Neural cell (in vitro differentiated cells): ENCODE results near the gene SPATA13. TPM values are rescaled to one million over a fixed set of nuclear protein-coding genes. Genes with fewer than 3 reads are reported as not detected.

Experiments used
- H2AFZ ChIP-seq: fragments of 200-600, 300-800 bp; sonication (generic), shearing (Covaris generic); 2 replicates; pipeline ENCODE4 v1.6.0; 2014; ENCODE audit warnings: low read depth, mild to moderate bottlenecking, antibody characterized with exemption, low read length, moderate library complexity
- H3F3A ChIP-seq: fragments of 200-600 bp; shearing (Covaris generic); 2 replicates; pipeline ENCODE4 v1.6.1; 2016; ENCODE audit warnings: mild to moderate bottlenecking, moderate library complexity, mixed read lengths, antibody characterized with exemption, low read length; ENCODE audit not compliant: insufficient read depth, poor library complexity, severe bottlenecking
- H3K27ac ChIP-seq: fragments of 200-600, 300-800 bp; sonication (generic), shearing (Covaris generic); 2 replicates; pipeline ENCODE4 v1.5.1; 2014; ENCODE audit warnings: mild to moderate bottlenecking, low read length, moderate library complexity
- H3K27me3 ChIP-seq: fragments of 300-800, 200-600 bp; sonication (generic), shearing (Covaris generic); 2 replicates; pipeline ENCODE4 v1.6.0; 2014; ENCODE audit warnings: mild to moderate bottlenecking, low read depth, low read length, moderate library complexity; ENCODE audit not compliant: insufficient read depth
- H3K36me3 ChIP-seq: fragments of 300-800, 200-600 bp; sonication (generic), shearing (Covaris generic); 2 replicates; pipeline ENCODE4 v1.5.1; 2014; ENCODE audit warnings: mild to moderate bottlenecking, antibody characterized with exemption, low read length, moderate library complexity; ENCODE audit not compliant: insufficient read depth
- H3K4me2 ChIP-seq: fragments of 300-800, 200-600 bp; sonication (generic), shearing (Covaris generic); 2 replicates; pipeline ENCODE4 v1.6.0; 2014; ENCODE audit warnings: mild to moderate bottlenecking, low read length
- H3K4me3 ChIP-seq: fragments of 300-800, 200-600 bp; sonication (generic), shearing (Covaris generic); 2 replicates; pipeline ENCODE4 v1.5.1; 2014; ENCODE audit warnings: mild to moderate bottlenecking, low read length, moderate library complexity
- H3K79me2 ChIP-seq: fragments of 200-600 bp; shearing (Covaris generic); replicated peaks from 2 replicates; pipeline ENCODE4 v1.6.0; 2014; ENCODE audit warnings: mild to moderate bottlenecking, low read length, moderate library complexity; ENCODE audit not compliant: insufficient read depth
- H3K9ac ChIP-seq: fragments of 300-800, 200-600 bp; sonication (generic), shearing (Covaris generic); 2 replicates; pipeline ENCODE4 v1.6.1; 2016; ENCODE audit warnings: mild to moderate bottlenecking, low read length, mixed read lengths
- H3K9me2 ChIP-seq: fragments of 200-600 bp; shearing (Covaris generic); 2 replicates; pipeline ENCODE4 v1.6.1; 2016; ENCODE audit warnings: mild to moderate bottlenecking, low read length, mixed read lengths; ENCODE audit not compliant: insufficient read depth
- H3K9me3 ChIP-seq: fragments of 200-600, 300-800 bp; sonication (generic), shearing (Covaris generic); 2 replicates; pipeline ENCODE4 v1.6.1; 2016; ENCODE audit warnings: mild to moderate bottlenecking, mixed run types, low read length, moderate library complexity, mixed read lengths
- H4K20me1 ChIP-seq: fragments of 200-600 bp; shearing (Covaris generic); 2 replicates; pipeline ENCODE4 v1.6.1; 2016; ENCODE audit warnings: mild to moderate bottlenecking, mixed run types; ENCODE audit not compliant: insufficient read depth
- EP300 ChIP-seq: fragments of 450-650 bp; conservative IDR thresholded peaks from 2 replicates; pipeline ENCODE4 v1.6.1; 2014; ENCODE audit warnings: antibody characterized with exemption, mild to moderate bottlenecking, moderate library complexity; ENCODE audit not compliant: poor library complexity, severe bottlenecking
- EZH2 ChIP-seq: fragments of 200-600, 300-800 bp; shearing (Covaris generic), sonication (generic); IDR thresholded peaks from 2 replicates; pipeline ENCODE4 v1.6.1; 2014; ENCODE audit warnings: antibody characterized with exemption, low read length, borderline replicate concordance, mild to moderate bottlenecking; ENCODE audit not compliant: insufficient read depth, poor library complexity, severe bottlenecking
- MXI1 ChIP-seq: fragments of 450-650 bp; conservative IDR thresholded peaks from 2 replicates; pipeline ENCODE4 v1.6.1; 2014; ENCODE audit warnings: antibody characterized with exemption, mild to moderate bottlenecking; ENCODE audit not compliant: poor library complexity, severe bottlenecking
- POLR2AphosphoS5 ChIP-seq: IDR thresholded peaks from 2 replicates; pipeline ENCODE4 v1.6.1; 2012
- RAD21 ChIP-seq: fragments of 450-650 bp; conservative IDR thresholded peaks from 2 replicates; pipeline ENCODE4 v1.6.1; 2014; ENCODE audit warnings: antibody characterized with exemption, mild to moderate bottlenecking, moderate library complexity
- SMC3 ChIP-seq: fragments of 450-650 bp; conservative IDR thresholded peaks from 2 replicates; pipeline ENCODE4 v1.6.1; 2014; ENCODE audit warnings: antibody characterized with exemption, mild to moderate bottlenecking, moderate library complexity; ENCODE audit not compliant: poor library complexity
- TAF1 ChIP-seq: IDR thresholded peaks from 2 replicates; pipeline ENCODE4 v1.6.1; 2012; ENCODE audit warnings: low read depth
- polyA plus RNA-seq: library from polyadenylated mRNA; depleted of rRNA; stranded (reverse); fragments of >200 nt; gene quantifications from 2 replicates; pipeline ENCODE4 v1.2.3, GENCODE V29; 2014
- TF ChIP-seq, protein P1 (sequence below): IDR thresholded peaks from 2 replicates; pipeline ENCODE4 v1.6.1; 2012; ENCODE audit warnings: borderline replicate concordance
- TF ChIP-seq, protein P2 (sequence below): fragments of 450-650 bp; IDR thresholded peaks from 2 replicates; pipeline ENCODE4 v1.5.1; 2014; ENCODE audit warnings: antibody characterized with exemption, mild to moderate bottlenecking, moderate library complexity; ENCODE audit not compliant: poor library complexity, severe bottlenecking

The SPATA13 gene
- polyA plus RNA-seq, 1 donor from 2014 or later: 15.5 TPM

DNA sequence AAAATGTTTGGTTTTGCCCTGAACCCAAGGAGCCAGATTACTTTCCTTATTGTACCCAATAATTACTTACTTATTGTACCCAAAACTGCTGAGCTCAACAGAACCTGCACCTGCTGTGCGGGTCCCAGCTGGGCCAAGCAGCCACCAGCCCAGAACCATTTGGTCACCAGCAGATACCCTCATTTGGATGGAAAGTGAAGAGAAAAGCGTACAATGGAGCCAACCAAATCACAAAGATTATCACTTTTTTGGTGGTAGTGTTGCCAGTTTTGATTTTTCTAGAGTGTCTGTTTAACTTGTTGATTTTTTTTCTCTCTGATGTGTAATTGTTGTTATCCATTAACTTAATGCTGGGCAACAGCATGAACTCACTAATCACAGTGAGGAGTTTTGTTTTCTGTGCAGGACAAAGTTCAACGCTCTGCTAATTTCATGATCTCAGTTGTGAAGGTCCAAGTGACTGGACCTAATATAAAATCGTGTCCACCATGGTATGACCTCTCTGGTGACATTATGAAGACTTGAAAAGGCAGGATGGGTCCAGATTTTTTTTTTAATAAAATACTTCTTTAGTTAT, 23.8 kb downstream of the SPATA13 start:
- H3K27ac ChIP-seq: no peak overlapping the region
- H2AFZ ChIP-seq: no peak overlapping the region
- no peaks in the 10 kb centered on the region for H4K20me1 ChIP-seq

DNA sequence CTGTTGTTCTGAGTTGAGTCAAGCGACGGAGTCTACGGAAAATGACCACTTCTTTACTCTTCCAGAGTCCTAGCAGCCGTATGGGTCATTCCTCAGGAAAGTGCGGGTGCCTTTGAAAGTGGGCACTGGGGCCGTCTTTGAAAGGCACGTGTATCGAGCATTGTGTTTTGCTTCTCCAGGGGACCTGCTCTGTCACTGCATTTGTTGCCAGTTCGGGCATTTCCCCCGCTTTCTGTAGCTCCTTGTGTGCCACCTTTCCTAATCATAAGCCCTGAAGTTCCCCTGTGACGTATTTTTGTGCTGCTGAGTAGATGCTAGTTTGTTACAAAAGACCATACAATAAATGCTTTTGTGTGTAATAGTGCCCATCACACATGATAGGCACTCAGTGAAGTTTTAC, 24.4 kb downstream of the SPATA13 start:
- no peaks in the 10 kb centered on the region for H3K36me3 ChIP-seq
- no peak overlapping the region for H3K4me3 ChIP-seq
- H3K27me3 ChIP-seq: no peaks in the 10 kb centered on the region
- H2AFZ ChIP-seq: no peak overlapping the region
- H3K9me2 ChIP-seq: no peaks in the 10 kb centered on the region
- no peak for TF ChIP-seq MXI1
- TF ChIP-seq, protein P1, sequence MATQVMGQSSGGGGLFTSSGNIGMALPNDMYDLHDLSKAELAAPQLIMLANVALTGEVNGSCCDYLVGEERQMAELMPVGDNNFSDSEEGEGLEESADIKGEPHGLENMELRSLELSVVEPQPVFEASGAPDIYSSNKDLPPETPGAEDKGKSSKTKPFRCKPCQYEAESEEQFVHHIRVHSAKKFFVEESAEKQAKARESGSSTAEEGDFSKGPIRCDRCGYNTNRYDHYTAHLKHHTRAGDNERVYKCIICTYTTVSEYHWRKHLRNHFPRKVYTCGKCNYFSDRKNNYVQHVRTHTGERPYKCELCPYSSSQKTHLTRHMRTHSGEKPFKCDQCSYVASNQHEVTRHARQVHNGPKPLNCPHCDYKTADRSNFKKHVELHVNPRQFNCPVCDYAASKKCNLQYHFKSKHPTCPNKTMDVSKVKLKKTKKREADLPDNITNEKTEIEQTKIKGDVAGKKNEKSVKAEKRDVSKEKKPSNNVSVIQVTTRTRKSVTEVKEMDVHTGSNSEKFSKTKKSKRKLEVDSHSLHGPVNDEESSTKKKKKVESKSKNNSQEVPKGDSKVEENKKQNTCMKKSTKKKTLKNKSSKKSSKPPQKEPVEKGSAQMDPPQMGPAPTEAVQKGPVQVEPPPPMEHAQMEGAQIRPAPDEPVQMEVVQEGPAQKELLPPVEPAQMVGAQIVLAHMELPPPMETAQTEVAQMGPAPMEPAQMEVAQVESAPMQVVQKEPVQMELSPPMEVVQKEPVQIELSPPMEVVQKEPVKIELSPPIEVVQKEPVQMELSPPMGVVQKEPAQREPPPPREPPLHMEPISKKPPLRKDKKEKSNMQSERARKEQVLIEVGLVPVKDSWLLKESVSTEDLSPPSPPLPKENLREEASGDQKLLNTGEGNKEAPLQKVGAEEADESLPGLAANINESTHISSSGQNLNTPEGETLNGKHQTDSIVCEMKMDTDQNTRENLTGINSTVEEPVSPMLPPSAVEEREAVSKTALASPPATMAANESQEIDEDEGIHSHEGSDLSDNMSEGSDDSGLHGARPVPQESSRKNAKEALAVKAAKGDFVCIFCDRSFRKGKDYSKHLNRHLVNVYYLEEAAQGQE: no peak
- no peak for TF ChIP-seq EP300
- no peak for TF ChIP-seq SMC3
- TF ChIP-seq TAF1: no peak
- TF ChIP-seq EZH2: no peak
- TF ChIP-seq, protein P2, sequence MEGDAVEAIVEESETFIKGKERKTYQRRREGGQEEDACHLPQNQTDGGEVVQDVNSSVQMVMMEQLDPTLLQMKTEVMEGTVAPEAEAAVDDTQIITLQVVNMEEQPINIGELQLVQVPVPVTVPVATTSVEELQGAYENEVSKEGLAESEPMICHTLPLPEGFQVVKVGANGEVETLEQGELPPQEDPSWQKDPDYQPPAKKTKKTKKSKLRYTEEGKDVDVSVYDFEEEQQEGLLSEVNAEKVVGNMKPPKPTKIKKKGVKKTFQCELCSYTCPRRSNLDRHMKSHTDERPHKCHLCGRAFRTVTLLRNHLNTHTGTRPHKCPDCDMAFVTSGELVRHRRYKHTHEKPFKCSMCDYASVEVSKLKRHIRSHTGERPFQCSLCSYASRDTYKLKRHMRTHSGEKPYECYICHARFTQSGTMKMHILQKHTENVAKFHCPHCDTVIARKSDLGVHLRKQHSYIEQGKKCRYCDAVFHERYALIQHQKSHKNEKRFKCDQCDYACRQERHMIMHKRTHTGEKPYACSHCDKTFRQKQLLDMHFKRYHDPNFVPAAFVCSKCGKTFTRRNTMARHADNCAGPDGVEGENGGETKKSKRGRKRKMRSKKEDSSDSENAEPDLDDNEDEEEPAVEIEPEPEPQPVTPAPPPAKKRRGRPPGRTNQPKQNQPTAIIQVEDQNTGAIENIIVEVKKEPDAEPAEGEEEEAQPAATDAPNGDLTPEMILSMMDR: no peak
- H3K4me2 ChIP-seq: no peak overlapping the region
- no peaks in the 10 kb centered on the region for H4K20me1 ChIP-seq
- H3F3A ChIP-seq: no peaks in the 10 kb centered on the region
- H3K27ac ChIP-seq: no peak overlapping the region
- no peak overlapping the region for H3K9ac ChIP-seq
- peaks cover 4% of the 10 kb centered on the region for H3K79me2 ChIP-seq
- H3K9me3 ChIP-seq: peaks cover 5% of the 10 kb centered on the region

More for the DNA sequence above, 23.8 kb downstream of the SPATA13 start:
- Histone ChIP-seq H3K9me2 (no peaks in the 10 kb centered on the region), H3K9ac (no peak overlapping the region), H3K4me3 (no peak overlapping the region), H3K27me3 (no peaks in the 10 kb centered on the region), H3K9me3 (peaks cover 5% of the 10 kb centered on the region), H3F3A (no peaks in the 10 kb centered on the region), H3K4me2 (no peak overlapping the region), H3K79me2 (peaks cover 4% of the 10 kb centered on the region), H3K36me3 (no peaks in the 10 kb centered on the region)
- TF ChIP-seq EP300 (no peak), RAD21 (no peak), EZH2 (no peak), POLR2AphosphoS5 (no peak), MXI1 (no peak), TAF1 (no peak)
- TF ChIP-seq, protein P2: no peak
